GM10847 (cell line): ENCODE results near the gene MORN5.

Experiments
- POLR2A ChIP-seq: IDR thresholded peaks from 2 replicates; pipeline ENCODE4 v1.6.1; 2011; ENCODE audit not compliant: insufficient read length; ENCODE audit errors: extremely low read depth

The MORN5 gene

GRCh38 chr9:122159026-122159924, at the start of gene MORN5, which contains the start of gene NDUFA8:
TSS of gene MORN5 (plus strand) at chr9:122159908. CDS start at chr9:122159973, 65 bp downstream.
TSS of gene NDUFA8 (minus strand) at chr9:122159779. CDS start at chr9:122159677, 102 bp downstream.
- TF ChIP-seq POLR2A: peak; percentile 75

- no peak for TF ChIP-seq POLR2A
Measured at GRCh38 chr9:122110100-122110833, 49.4 kb upstream of the MORN5 start.

GRCh38 chr9:122111413-122112085, 48.2 kb upstream of the MORN5 start:
- TF ChIP-seq POLR2A: no peak

GRCh38 chr9:122112238-122112637, 47.5 kb upstream of the MORN5 start:
- TF ChIP-seq POLR2A: no peak

- no peak for TF ChIP-seq POLR2A
Measured at GRCh38 chr9:122113574-122113973, 46.1 kb upstream of the MORN5 start.

- no peak for TF ChIP-seq POLR2A
Measured at GRCh38 chr9:122115176-122116035, 44.3 kb upstream of the MORN5 start.

GRCh38 chr9:122116040-122116439, 43.7 kb upstream of the MORN5 start:
- no peak for TF ChIP-seq POLR2A

- no peak for TF ChIP-seq POLR2A
Measured at GRCh38 chr9:122116448-122117173, 43.1 kb upstream of the MORN5 start.

GRCh38 chr9:122118343-122119165, 41.2 kb upstream of the MORN5 start:
- no peak for TF ChIP-seq POLR2A

GRCh38 chr9:122119166-122119521, 40.6 kb upstream of the MORN5 start:
- no peak for TF ChIP-seq POLR2A

GRCh38 chr9:122119721-122120120, 40.0 kb upstream of the MORN5 start:
- TF ChIP-seq POLR2A: no peak

GRCh38 chr9:122120316-122121071, 39.2 kb upstream of the MORN5 start:
- no peak for TF ChIP-seq POLR2A
